ENCODE data around the gene SPATA22.

- TF ChIP-seq POLR2A (IDR thresholded peaks at IDR 0.05; ENCODE audit: low read length): no peak
- no peak for TF ChIP-seq GATA1 (IDR thresholded peaks at IDR 0.05; ENCODE audit: low read depth, low read length)
Measured at GRCh38 chr17:3501344-3501743, 29.7 kb upstream of the SPATA22 start.

All from erythroblast (primary cell).